GM18507 (cell line): Measurements from ENCODE around the gene HIC2.
A peak's percentile ranks its signal among the peaks of the same experiment; 100 is the strongest.
"Not testable (repeated sequence)": the region's sequence is repeated elsewhere in the genome, so short reads cannot be mapped to it uniquely, and the experiment has no call there.

Experiments used
- DNase-seq: peaks from one replicate; pipeline ENCODE4 v3.0.0; 2011; ENCODE audit warnings: low read depth; ENCODE audit not compliant: insufficient read length; ENCODE audit errors: extremely low spot score
- FAIRE-seq: peaks from 2 replicates; lab custom pipeline; 2011; peaks lifted over from hg19 to GRCh38; lab: Jason Lieb, UNC

The HIC2 gene

GRCh38 chr22:21447694-21448402, 30.7 kb downstream of the HIC2 start:
- DNase-seq (no peak), FAIRE-seq (no peak)

GRCh38 chr22:21448627-21449416, 31.7 kb downstream of the HIC2 start:
- FAIRE-seq (no peak), DNase-seq (no peak)

GRCh38 chr22:21449531-21450319, 32.6 kb downstream of the HIC2 start:
- DNase-seq (no peak), FAIRE-seq (no peak)

GRCh38 chr22:21450320-21450831, 33.2 kb downstream of the HIC2 start:
- no peak for FAIRE-seq
- DNase-seq = no peak

- DNase-seq (no peak), FAIRE-seq (no peak)
These were observed 33.7 kb downstream of the HIC2 start for GRCh38 chr22:21450858-21451353.

- FAIRE-seq (no peak), DNase-seq (no peak)
These were observed 34.7 kb downstream of the HIC2 start for GRCh38 chr22:21451545-21452520.

GRCh38 chr22:21452666-21453065, 35.5 kb downstream of the HIC2 start:
- DNase-seq, FAIRE-seq: not testable (repeated sequence)

- FAIRE-seq, DNase-seq: not testable (repeated sequence)
These were observed 37.8 kb downstream of the HIC2 start for GRCh38 chr22:21454998-21455333.

GRCh38 chr22:21455334-21456089, 38.3 kb downstream of the HIC2 start:
- no peak for FAIRE-seq
- no peak for DNase-seq

- DNase-seq (no peak), FAIRE-seq (no peak)
These were observed 40.0 kb downstream of the HIC2 start for GRCh38 chr22:21457023-21457787.

GRCh38 chr22:21462672-21463071, 45.5 kb downstream of the HIC2 start:
- DNase-seq = not testable (repeated sequence)
- peak; percentile 74 for FAIRE-seq

- not testable (repeated sequence) for DNase-seq
- peak; percentile 77 for FAIRE-seq
These were observed 50.4 kb downstream of the HIC2 start, which contains the start of gene TMEM191C for GRCh38 chr22:21467337-21468193. Gene TMEM191C, plus strand, starts transcription at chr22:21467387. Its CDS starts 73 bp downstream, at chr22:21467460.

- DNase-seq = not testable (repeated sequence)
- peak; percentile 64 for FAIRE-seq
These were observed 51.3 kb downstream of the HIC2 start for GRCh38 chr22:21468194-21469096.

GRCh38 chr22:21469097-21469994, 52.2 kb downstream of the HIC2 start:
- FAIRE-seq, DNase-seq: not testable (repeated sequence)
